ENCODE results near the gene ALOX5AP. TPM values are rescaled to one million over a fixed set of nuclear protein-coding genes. Genes with fewer than 3 reads are reported as not detected.

ALOX5AP gene
- total RNA-seq, 3 donors from 2014 or later (not counting 1 experiment from before 2014, with no cell fraction given), result 83.9 to 150 (median 114) TPM

GRCh38 chr13:30705680-30706079 is 29.7 kb upstream of the ALOX5AP start:
- Histone ChIP-seq H3K4me3 (ENCODE audit: low read length) (no peak overlapping the region), H3K4me1 (ENCODE audit: control insufficient read depth, insufficient read depth, low read length) (no peaks in the 10 kb centered on the region), H3K27me3 (ENCODE audit: control insufficient read depth, insufficient read depth, low read length) (no peaks in the 10 kb centered on the region), H3K36me3 (ENCODE audit: control insufficient read depth, insufficient read depth, low read length) (no peaks in the 10 kb centered on the region), H3K27ac (ENCODE audit: low read length) (no peak overlapping the region), H3K9me3 (ENCODE audit: control insufficient read depth, insufficient read depth, low read length) (no peaks in the 10 kb centered on the region)
- H3K9me3 Mint-ChIP-seq, result no peaks in the 10 kb centered on the region
- DNase-seq (no peak), ATAC-seq (no peak)
- H3K27ac Mint-ChIP-seq, result no peak overlapping the region
- WGBS (ENCODE audit: insufficient coverage), result 96% methylated on average over 4 of the region's 4 CpGs
- H3K4me1 Mint-ChIP-seq, result peaks cover 0 to 7% of the 10 kb centered on the region in 2 donors
- peaks cover 6 to 7% of the 10 kb centered on the region in 2 donors for H3K27me3 Mint-ChIP-seq (ENCODE audit: low read depth in 2 of 2)
- H3K4me3 Mint-ChIP-seq, result no peak overlapping the region
- no peaks in the 10 kb centered on the region for H3K36me3 Mint-ChIP-seq
- intact Hi-C loops (cut with micrococcal nuclease), result no loop called here
- no peak for TF ChIP-seq CTCF (IDR thresholded peaks at IDR 0.05)

- peaks cover 11% of the 10 kb centered on the region for H3K4me1 ChIP-seq (ENCODE audit: control insufficient read depth, insufficient read depth, low read length)
- no peaks in the 10 kb centered on the region for H3K9me3 ChIP-seq (ENCODE audit: control insufficient read depth, insufficient read depth, low read length)
- no peak for TF ChIP-seq CTCF (IDR thresholded peaks at IDR 0.05)
- Mint-ChIP-seq H3K27ac (no peak overlapping the region), H3K36me3 (no peaks in the 10 kb centered on the region), H3K9me3 (no peaks in the 10 kb centered on the region), H3K4me3 (no peak overlapping the region), H3K27me3 (ENCODE audit: low read depth in 2 of 2) (peaks cover 0 to 7% of the 10 kb centered on the region in 2 donors), H3K4me1 (peaks cover 12 to 19% of the 10 kb centered on the region in 2 donors)
- ATAC-seq (no peak), DNase-seq (no peak)
- intact Hi-C loops (cut with micrococcal nuclease), result no loop called here
- no peak overlapping the region for H3K4me3 ChIP-seq (ENCODE audit: low read length)
- no peaks in the 10 kb centered on the region for H3K27me3 ChIP-seq (ENCODE audit: control insufficient read depth, insufficient read depth, low read length)
- no peaks in the 10 kb centered on the region for H3K36me3 ChIP-seq (ENCODE audit: control insufficient read depth, insufficient read depth, low read length)
- 73% methylated on average over 2 of the region's 3 CpGs for WGBS (ENCODE audit: insufficient coverage)
- H3K27ac ChIP-seq (ENCODE audit: low read length), result no peak overlapping the region
Observed at GRCh38 chr13:30708541-30708940, 26.8 kb upstream of the ALOX5AP start.

- no peaks in the 10 kb centered on the region for H3K9me3 ChIP-seq (ENCODE audit: control insufficient read depth, insufficient read depth, low read length)
- no peak overlapping the region for H3K27ac Mint-ChIP-seq
Observed at GRCh38 chr13:30710442-30710841, 24.9 kb upstream of the ALOX5AP start.

More at GRCh38 chr13:30710442-30710841, 24.9 kb upstream of the ALOX5AP start:
- no peak for DNase-seq
- no peak for ATAC-seq
- TF ChIP-seq CTCF (IDR thresholded peaks at IDR 0.05), result no peak
- Histone ChIP-seq H3K27ac (ENCODE audit: low read length) (no peak overlapping the region), H3K4me1 (ENCODE audit: control insufficient read depth, insufficient read depth, low read length) (peaks cover 22% of the 10 kb centered on the region), H3K36me3 (ENCODE audit: control insufficient read depth, insufficient read depth, low read length) (no peaks in the 10 kb centered on the region), H3K4me3 (ENCODE audit: low read length) (no peak overlapping the region), H3K27me3 (ENCODE audit: control insufficient read depth, insufficient read depth, low read length) (no peaks in the 10 kb centered on the region)
- Mint-ChIP-seq H3K36me3 (no peaks in the 10 kb centered on the region), H3K4me3 (no peak overlapping the region), H3K9me3 (no peaks in the 10 kb centered on the region), H3K27me3 (ENCODE audit: low read depth in 2 of 2) (no peaks in the 10 kb centered on the region), H3K4me1 (peaks cover 15% of the 10 kb centered on the region in 2 donors)
- WGBS (ENCODE audit: insufficient coverage), result 100% methylated on average over 1 of the region's 3 CpGs
- intact Hi-C loops (cut with micrococcal nuclease), result no loop called here

Data from natural killer cell (primary cell).